H1 (cell line): ENCODE measurements around the gene PRR14L. TPM values are rescaled to one million over a fixed set of nuclear protein-coding genes. Genes with fewer than 3 reads are reported as not detected.

Source experiments
- BRCA1 ChIP-seq: IDR thresholded peaks from 2 replicates; pipeline ENCODE4 v1.6.1; 2012; ENCODE audit warnings: low read depth, low read length, improper control_type of control experiment
- CBX5 ChIP-seq: fragments of 300-800, 300-1000 bp; sonication (generic); IDR thresholded peaks from 2 replicates; pipeline ENCODE4 v1.7.1; 2016; ENCODE audit warnings: antibody characterized with exemption, low read length, low read depth
- CHD1 ChIP-seq: IDR thresholded peaks from 2 replicates; pipeline ENCODE4 v1.6.1; 2012; ENCODE audit warnings: low read depth, low read length, improper control_type of control experiment
- E2F6 ChIP-seq: IDR thresholded peaks from 2 replicates; pipeline ENCODE4 v1.6.1; 2012; ENCODE audit warnings: inconsistent platforms
- RXRA ChIP-seq: IDR thresholded peaks from 2 replicates; pipeline ENCODE4 v1.6.1; 2011; ENCODE audit warnings: low read depth, mild to moderate bottlenecking, low read length, moderate library complexity; ENCODE audit not compliant: insufficient read depth
- SIRT6 ChIP-seq: IDR thresholded peaks from one replicate; pipeline ENCODE4 v1.7.1; 2012; ENCODE audit warnings: low read length, inconsistent platforms
- SP1 ChIP-seq: IDR thresholded peaks from 2 replicates; pipeline ENCODE4 v1.6.1; 2011; ENCODE audit warnings: low read depth, low read length
- USF2 ChIP-seq: IDR thresholded peaks from 2 replicates; pipeline ENCODE4 v1.6.1; 2011; ENCODE audit warnings: low read length, improper control_type of control experiment
- polyA plus RNA-seq, 7 experiments: library from polyadenylated mRNA; depleted of rRNA in 3 of 7; stranded (reverse) in 5 of 7; unstranded in 2 of 7; fragments of >200 nt in 5 of 7; fragments of 200-250 nt in 2 of 7; gene quantifications; 1 replicate in 5 of 7; 2 replicates in 1 of 7; 4 replicates in 1 of 7; pipeline versions ENCODE4 v1.2.1 to v1.2.3, GENCODE V29; 2011 to 2013; ENCODE audit warnings: missing spikeins in 2 of 7, mixed read lengths in 2 of 7
- total RNA-seq: library from RNA; stranded (reverse); fragmentation: NEBNext Ultra II Directional; extraction: Animal tissue kit (Norgen Biotek cat#: 25700); gene quantifications from 2 replicates; pipeline ENCODE4 v1.2.1, GENCODE V29; 2021
- TF ChIP-seq, protein P1 (sequence below): fragments of 300-600 bp; sonication (generic); IDR thresholded peaks from 2 replicates; pipeline ENCODE4 v1.7.1; 2012; ENCODE audit warnings: low read length, moderate library complexity, mild to moderate bottlenecking, inconsistent platforms; ENCODE audit not compliant: insufficient replicate concordance

Gene PRR14L
- total and polyA plus RNA-seq, 2 of the 8 experiments (the other 6 are each of a cell fraction or from before 2014, with no cell fraction given): 26.5 to 98.6 TPM

- TF ChIP-seq USF2 (no peak), CHD1 (no peak), BRCA1 (no peak), E2F6 (no peak), SP1 (peak; percentile 95), SIRT6 (no peak), RXRA (no peak), CBX5 (no peak)
- TF ChIP-seq, protein P1, sequence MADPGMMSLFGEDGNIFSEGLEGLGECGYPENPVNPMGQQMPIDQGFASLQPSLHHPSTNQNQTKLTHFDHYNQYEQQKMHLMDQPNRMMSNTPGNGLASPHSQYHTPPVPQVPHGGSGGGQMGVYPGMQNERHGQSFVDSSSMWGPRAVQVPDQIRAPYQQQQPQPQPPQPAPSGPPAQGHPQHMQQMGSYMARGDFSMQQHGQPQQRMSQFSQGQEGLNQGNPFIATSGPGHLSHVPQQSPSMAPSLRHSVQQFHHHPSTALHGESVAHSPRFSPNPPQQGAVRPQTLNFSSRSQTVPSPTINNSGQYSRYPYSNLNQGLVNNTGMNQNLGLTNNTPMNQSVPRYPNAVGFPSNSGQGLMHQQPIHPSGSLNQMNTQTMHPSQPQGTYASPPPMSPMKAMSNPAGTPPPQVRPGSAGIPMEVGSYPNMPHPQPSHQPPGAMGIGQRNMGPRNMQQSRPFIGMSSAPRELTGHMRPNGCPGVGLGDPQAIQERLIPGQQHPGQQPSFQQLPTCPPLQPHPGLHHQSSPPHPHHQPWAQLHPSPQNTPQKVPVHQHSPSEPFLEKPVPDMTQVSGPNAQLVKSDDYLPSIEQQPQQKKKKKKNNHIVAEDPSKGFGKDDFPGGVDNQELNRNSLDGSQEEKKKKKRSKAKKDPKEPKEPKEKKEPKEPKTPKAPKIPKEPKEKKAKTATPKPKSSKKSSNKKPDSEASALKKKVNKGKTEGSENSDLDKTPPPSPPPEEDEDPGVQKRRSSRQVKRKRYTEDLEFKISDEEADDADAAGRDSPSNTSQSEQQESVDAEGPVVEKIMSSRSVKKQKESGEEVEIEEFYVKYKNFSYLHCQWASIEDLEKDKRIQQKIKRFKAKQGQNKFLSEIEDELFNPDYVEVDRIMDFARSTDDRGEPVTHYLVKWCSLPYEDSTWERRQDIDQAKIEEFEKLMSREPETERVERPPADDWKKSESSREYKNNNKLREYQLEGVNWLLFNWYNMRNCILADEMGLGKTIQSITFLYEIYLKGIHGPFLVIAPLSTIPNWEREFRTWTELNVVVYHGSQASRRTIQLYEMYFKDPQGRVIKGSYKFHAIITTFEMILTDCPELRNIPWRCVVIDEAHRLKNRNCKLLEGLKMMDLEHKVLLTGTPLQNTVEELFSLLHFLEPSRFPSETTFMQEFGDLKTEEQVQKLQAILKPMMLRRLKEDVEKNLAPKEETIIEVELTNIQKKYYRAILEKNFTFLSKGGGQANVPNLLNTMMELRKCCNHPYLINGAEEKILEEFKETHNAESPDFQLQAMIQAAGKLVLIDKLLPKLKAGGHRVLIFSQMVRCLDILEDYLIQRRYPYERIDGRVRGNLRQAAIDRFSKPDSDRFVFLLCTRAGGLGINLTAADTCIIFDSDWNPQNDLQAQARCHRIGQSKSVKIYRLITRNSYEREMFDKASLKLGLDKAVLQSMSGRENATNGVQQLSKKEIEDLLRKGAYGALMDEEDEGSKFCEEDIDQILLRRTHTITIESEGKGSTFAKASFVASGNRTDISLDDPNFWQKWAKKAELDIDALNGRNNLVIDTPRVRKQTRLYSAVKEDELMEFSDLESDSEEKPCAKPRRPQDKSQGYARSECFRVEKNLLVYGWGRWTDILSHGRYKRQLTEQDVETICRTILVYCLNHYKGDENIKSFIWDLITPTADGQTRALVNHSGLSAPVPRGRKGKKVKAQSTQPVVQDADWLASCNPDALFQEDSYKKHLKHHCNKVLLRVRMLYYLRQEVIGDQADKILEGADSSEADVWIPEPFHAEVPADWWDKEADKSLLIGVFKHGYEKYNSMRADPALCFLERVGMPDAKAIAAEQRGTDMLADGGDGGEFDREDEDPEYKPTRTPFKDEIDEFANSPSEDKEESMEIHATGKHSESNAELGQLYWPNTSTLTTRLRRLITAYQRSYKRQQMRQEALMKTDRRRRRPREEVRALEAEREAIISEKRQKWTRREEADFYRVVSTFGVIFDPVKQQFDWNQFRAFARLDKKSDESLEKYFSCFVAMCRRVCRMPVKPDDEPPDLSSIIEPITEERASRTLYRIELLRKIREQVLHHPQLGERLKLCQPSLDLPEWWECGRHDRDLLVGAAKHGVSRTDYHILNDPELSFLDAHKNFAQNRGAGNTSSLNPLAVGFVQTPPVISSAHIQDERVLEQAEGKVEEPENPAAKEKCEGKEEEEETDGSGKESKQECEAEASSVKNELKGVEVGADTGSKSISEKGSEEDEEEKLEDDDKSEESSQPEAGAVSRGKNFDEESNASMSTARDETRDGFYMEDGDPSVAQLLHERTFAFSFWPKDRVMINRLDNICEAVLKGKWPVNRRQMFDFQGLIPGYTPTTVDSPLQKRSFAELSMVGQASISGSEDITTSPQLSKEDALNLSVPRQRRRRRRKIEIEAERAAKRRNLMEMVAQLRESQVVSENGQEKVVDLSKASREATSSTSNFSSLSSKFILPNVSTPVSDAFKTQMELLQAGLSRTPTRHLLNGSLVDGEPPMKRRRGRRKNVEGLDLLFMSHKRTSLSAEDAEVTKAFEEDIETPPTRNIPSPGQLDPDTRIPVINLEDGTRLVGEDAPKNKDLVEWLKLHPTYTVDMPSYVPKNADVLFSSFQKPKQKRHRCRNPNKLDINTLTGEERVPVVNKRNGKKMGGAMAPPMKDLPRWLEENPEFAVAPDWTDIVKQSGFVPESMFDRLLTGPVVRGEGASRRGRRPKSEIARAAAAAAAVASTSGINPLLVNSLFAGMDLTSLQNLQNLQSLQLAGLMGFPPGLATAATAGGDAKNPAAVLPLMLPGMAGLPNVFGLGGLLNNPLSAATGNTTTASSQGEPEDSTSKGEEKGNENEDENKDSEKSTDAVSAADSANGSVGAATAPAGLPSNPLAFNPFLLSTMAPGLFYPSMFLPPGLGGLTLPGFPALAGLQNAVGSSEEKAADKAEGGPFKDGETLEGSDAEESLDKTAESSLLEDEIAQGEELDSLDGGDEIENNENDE: no peak
These were observed 87.9 kb downstream of the PRR14L start, which contains the start of gene PISD (continued) for GRCh38 chr22:31661851-31662667.
